Stimulated activated CD4-positive, alpha-beta T cell treated with anti-CD3 and anti-CD28 coated beads, TNF-alpha, amount 100 ng/mL, for 24 hours (primary cell): ENCODE measurements around the gene SERPINA10.
"Not testable (repeated sequence)": the region's sequence is repeated elsewhere in the genome, so short reads cannot be mapped to it uniquely, and the experiment has no call there.

Source experiments
- DNase-seq, 3 experiments: peaks; one replicate each; pipeline ENCODE4 v3.0.0-alpha.2; 2020; ENCODE audit warnings: low read depth in 3 of 3

SERPINA10 gene

DNA sequence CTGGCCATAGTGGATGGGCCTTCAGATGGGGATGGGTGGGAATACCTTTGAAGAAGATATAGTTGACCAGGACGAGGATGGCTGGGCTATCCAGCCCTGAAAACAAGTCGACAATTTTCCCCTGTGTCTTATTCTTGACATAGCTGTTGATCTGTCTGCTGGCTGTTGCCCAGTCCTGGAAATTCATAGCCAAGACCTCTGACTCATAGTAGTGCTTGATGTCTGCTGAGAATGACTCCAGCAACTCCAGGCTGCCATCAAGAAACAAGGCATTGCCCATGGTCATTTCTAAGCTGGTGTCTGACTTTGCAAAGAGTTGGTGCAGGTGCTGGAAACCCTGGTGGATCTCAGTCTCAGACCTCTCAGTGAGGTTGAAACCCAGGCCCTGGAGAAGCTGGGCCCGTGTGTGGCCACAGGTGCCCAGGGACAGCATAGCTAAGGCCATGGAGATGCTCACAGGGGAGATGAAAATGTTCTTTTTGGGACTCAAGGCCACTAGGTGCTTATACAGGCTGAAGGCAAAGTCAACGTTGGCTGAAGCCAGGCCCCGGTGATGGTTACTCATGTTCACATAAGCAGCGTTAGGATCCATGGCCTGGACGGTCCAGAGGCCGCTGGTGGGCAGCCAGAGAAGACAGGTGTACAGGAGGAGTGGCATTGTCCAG is 21.1 kb upstream of the SERPINA10 start:
- no peak for DNase-seq

DNA sequence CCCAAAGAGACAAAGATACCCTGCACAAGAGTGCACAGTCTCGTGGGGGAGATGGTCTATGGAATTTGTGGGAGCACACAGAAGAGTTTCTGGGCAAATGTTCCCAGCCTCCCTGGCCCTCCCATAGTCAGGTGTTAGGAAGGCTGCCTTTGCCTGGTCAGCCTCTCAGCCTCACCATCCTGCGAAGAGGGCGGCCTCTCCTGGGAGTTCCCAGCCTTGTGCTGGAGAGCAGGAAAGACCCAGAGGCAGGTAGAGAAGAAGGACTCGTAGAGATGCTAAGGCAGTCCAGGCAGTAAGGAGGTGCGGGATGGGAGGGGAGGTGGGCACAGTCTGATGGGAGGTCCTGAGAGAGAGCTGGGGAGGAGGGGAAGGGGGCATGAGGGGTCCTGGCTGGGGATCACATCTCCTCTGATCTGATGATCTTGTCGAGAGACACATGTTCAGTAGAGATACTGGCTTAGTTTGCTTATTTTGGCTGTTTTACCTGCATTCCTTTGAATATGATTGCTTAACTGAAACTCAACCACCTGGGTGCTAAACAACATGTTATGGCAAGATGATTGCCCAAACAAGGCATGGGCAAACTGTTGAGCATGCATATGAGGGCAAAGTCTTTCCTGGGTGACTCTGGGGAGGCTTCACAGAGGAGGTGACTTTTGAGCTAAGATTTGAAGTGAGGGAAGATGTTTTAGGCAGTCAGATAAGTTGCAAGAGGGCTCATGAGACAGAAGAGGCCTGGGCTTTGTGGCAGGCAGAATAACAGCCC is 19.6 kb upstream of the SERPINA10 start:
- DNase-seq: no peak

DNA sequence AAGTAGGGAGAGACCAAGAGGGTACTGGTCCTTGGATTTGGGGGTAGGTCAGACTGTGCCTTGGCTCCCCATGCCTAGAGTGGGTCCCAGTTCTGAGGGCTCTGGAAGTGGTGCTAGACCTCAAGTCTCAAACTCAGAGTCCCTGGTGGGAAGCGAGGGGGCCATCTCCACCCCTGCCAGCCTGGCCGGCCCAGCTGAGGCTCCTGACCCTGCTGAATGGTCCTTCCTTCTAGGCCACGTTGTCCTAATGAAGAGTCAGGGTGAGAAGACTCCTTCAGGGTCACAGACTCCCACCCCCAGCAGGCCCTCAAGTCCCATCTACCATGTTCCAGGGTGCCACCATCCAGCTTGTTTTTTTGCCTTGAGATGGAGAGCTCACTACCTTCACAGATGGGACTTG is 17.2 kb upstream of the SERPINA10 start:
- no peak for DNase-seq

DNA sequence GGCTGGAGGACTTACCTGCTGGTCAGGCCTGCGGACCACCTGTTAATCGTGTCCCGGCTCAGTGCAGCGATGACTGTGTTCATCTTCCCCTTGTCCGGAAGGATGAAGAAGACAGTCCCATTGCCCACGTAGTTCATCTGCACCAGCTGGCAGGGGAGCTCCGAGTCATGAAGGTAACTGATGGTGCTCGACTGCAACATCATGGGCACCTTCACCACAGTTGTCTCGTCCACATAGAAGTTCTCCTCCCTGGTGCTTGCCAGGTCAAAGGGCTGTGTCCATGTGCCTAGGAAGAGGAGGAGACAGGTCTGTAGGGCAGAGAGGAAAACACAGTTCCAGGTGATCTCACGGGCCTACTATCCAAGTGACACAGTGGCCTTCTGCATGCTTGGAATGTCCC is 16.7 kb upstream of the SERPINA10 start:
- DNase-seq: no peak

DNA sequence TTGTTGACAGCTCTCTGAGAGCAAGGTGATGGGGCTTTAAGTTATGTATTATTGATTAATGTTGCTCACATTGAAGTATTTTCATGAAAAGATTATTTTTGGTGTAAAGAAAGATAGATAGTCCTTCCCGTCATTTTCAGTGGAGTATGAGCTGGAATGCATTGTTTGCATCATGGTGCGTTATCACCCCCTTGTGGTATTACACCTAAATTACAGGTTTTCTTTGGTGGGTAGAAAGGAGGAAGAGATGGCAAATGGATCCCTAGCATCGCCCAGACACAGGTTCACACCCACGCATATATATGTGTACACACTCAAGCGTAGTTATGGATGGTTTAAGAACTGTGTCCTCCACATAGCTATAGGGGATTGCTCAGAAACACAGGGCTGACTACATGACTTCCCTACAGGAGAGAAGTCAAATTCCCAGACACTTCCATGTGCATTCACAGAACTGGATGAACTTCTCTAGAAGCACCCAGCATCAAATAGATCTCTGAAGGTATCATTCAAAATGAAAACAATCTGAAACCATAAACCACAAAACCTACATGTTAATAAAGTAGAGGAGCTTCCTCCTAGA is 14.4 kb upstream of the SERPINA10 start:
- DNase-seq: no peak

DNA sequence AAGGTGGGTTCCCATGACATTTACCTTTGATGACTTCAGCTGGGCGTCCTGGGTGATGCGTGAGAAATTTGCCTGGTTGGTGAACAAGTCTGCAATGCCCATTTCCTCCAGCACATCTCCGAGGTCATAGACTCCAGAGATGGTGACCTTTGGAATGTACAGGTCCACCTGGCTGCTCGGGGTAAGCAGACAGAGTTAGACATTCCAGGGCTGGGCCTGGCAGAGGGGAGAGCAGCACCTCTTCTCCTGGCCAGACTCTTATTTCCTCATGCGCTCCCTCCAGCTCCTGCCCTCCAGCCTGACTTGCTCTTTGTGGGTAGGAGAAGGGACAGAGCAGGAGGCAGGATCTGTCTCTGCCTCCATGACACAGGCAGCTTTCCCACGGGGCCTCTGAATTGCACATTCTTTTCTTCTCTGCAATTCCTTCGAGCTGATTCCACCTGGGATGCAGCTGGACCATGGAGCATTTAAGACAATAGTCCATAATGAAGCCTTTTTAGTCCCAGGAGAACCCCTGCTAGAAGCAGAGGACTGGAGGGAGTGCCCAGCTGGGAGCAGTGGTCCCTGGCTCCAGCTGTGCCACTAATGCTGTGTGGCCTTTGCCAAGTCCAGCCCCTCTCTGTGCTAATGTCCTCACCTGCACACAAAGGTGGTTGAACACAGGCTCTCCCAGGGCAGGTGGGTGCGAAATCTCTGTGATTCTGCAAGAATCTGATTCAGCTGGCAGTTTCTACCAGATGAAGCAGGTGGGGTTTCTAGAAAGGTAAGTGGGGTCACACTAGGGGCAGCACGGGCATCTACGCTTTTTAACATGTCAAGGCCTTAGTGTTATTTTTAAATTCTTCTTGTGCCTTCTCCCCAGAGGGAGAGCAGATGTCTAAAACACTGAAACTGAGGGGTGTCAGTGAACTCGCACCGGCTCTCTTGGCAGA is 13.2 kb upstream of the SERPINA10 start:
- no peak for DNase-seq

DNA sequence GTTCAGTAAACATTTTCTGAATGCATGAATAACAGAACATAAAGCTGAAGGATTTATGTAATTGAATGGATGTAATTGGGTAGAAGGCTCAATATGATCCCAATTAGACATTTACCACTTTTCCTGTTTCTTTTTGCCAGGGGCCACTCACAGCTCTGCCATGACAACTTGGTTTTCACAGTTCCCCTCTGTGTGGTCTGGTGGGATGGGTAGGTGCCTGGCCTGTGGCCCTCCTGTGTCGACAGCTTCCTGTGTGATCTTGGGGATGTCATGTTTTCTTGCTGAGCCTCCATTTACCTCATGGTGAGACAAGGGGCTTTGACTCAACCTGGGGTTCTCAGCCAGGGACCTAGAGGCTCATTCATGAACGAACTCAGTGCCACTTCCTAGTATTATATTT is 12.6 kb upstream of the SERPINA10 start:
- no peak for DNase-seq

DNA sequence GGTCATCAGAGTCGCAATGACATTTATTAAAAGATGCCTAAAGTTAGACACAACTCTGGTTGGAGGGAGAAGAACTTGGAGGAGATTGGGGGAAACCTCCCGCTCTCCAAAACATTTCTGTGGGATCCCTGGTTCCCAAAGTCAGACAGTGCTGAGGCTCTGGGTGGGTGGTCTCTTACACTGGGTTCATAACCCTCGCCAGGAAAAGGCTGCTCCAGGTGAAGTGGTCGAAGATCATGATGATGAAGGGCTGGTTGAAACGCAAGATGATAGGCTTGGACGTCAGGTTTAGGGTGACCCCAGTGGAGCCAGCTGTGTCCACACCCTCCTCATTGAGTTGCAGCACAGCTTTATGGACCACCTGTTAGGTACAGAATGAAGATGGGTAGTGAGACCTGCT is 11.2 kb upstream of the SERPINA10 start:
- DNase-seq: no peak

DNA sequence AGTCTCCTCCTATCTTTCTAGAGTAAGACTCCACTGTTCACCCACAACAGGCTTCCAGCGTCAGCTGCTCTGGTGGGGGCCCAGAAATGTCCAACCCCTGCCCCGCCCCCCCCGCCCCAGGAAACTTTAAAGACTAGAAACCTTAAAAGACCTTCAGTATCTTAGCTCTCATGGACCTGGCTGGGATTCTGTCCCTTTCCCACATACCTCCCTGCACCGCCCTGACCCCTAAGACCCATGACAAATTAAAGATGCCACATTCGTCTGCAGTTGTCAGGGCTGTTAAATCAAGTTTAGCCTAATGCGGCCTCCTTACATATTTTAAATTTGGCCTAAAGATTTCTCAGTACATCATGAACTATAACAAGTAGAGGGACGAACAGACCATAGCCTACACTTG is 10.0 kb upstream of the SERPINA10 start:
- DNase-seq: no peak

DNA sequence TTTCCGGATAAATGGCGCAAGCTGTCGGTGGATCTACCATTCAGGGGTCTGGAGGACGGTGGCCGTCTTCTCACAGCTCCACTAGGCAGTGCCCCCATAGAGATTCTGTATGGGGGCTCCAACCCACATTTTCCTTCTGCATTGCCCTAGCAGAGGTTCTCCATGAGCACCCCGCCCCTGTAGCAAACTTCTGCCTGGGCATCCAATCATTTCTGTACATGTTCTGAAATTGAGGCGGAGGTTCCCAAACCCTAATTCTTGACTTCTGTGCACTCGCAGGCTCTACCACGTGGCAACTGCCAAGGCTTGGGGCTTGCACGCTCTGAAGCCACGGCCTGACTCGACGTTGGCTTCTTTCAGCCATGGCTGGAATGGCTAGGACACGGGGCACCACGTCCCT is 5.1 kb upstream of the SERPINA10 start:
- no peak for DNase-seq

DNA sequence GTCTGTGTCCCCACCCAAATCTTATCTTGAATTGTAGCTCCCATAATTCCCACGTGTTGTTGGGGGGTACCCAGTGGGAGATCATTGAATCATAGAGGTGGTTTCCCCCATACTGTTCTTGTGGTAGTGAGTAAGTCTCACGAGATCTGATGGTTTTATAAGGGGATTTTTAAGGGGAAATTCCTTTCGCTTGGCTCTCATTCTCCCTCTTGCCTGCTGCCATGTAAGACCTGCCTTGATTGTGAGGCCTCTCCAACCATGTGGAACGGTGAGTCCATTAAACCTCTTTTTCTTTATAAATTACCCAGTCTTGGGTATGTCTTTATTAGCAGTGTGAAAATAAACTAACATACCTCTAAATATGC is 3.1 kb upstream of the SERPINA10 start:
- not testable (repeated sequence) for DNase-seq

DNA sequence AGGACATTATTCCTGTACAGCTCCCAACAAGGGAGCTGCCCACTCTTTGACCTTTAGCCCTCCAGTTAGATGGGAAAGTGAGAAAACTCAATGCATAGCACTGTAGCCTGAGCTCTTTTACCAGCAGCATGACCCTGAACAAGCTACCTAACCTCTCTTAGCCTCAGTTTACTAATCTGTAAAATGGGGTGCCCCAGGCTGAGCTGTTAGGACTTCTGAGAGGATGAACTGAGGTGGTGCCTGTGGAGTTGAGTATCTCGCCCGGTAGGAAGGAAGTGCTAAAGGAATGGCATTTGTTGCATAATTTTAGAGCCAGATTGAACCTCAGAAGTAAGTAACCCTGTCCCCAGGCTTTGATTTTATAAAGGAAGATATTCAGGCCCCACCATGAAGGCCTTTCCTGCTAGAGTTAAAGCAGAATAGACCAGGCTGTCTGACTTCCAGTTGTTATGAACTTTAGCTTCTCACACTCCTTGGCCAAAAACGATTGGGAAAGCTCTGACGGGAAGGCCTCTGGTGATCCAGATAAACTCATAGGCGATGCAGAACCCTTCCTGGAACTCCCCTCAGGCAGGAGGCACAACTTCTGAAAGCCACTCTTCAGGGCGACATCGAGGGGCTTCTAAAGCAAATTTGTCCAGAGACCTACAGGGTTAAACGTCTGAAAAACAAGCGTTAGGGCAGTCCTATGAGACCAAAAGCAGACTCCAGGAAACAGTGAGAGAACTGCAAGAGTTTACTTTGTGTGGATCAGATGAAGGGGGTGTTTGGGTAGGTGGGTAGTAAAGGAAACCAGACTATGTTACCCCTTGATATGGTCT is 2.5 kb upstream of the SERPINA10 start:
- no peak for DNase-seq

DNA sequence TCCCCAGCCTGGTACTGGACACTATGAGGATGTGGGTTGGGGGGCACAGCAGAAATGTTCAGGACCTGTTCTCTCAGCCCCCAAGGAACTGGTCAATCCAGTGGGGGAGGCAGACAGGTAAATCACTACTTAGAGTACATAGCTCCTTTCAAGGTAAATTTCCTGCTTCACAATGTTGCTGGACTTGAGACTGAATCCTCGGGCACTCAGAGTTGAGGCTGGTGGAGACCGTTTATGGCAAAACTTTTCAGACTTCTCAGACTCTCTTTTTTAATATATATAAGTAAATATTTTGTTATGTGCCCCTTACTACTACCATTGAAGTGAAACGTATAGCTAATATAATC is 483 bp upstream of the SERPINA10 start:
- no peak for DNase-seq

DNA sequence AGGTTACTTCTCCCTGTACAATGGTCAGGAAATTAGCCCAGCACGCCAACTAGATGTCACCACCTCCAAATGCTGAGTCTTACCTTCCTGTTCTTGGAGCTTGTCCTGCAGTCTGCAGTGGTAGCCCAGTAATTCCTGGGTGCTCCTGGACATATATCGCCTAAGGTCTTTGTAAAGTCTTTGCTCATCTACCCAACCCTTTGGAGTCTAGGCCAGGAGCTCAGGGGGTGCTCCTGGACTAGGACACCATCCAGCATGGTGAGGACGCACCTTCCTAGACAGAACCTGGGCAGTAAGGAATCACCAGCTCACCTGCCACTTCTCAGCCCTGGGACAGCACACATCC is 569 bp downstream of the SERPINA10 start:
- no peak for DNase-seq

DNA sequence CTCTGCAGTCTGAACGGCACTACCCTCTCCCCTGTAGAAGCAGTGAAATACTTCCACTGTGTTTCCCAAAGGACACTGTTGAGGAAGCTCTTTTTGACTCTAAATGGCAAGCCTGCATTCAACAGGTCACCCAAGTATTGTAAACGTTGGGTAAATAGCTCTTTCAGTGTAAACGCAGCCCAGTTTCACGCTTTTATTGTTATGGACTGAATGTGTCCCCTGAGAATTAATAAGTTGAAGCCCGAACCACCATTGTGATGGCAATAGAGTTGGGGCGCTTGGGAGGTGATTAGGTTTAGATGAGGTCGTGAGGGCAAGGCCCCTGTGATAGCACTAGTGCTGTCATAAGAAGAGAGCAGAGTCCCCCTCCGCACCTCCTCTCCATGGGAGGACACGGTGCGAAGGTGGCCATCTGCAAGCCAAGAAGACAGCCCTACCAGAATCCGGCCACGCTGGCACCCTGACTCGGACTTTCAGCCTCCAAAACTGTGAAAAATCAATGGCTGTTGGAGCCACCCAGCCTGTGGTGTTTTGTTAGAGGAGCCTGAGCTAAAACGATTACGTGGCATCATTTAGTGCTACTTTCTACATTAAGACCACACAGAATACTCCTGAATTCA is 1.1 kb downstream of the SERPINA10 start:
- no peak for DNase-seq

DNA sequence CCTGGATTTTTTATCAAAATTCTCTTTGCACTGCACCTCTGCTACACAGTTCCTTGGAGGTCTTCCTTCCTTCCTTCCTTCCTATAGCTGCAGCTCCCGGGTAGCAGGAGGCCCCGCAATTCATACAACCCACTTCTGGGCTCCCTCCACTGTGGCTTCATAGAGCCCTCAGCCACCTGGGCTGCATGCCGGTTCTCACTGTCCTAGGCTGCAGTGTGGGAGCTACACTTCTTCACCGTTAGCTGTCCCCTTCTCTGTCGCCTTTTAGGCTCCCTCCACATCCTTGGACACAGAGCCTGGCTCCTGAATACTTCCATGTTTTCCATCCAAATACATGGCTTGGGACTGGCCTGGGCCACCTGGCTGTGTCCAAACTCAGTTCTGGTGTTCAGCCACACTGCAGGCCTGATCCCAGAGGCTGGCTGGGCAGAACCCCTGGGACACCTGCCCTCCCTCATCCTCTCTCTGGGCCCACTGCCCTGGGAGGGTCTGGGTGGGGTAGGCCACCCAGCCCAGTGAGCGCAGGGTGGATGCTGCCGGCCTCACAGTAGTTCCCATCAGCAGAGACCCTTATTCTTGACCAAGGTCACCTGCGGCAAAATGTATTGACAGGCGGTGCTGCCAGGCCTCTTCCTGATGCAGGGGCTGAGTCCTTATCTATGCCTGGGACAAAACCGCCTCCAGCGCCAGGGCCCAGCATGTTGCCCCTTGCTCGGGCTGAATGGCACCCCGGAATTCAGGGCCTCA is 1.7 kb downstream of the SERPINA10 start:
- no peak for DNase-seq

DNA sequence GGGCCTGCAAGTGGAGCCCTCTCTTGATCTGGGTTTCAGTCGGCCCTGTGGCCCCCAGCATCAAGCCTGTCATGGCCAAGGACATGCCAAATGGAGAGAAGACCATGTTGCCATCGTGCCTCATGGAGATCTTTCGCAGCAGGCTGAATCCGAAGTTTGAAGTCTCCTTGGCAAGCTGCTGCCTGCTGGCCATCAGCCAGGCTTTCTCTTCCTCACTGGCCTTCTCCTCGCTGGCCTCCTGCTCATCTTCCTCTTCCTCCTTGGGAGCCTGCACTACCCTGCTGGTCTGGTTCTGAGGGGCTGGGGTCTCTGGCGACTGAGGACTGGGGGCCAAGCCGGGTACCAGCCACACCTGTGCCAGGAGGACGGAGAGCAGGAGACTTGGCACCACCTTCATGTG is 2.9 kb downstream of the SERPINA10 start:
- no peak for DNase-seq

DNA sequence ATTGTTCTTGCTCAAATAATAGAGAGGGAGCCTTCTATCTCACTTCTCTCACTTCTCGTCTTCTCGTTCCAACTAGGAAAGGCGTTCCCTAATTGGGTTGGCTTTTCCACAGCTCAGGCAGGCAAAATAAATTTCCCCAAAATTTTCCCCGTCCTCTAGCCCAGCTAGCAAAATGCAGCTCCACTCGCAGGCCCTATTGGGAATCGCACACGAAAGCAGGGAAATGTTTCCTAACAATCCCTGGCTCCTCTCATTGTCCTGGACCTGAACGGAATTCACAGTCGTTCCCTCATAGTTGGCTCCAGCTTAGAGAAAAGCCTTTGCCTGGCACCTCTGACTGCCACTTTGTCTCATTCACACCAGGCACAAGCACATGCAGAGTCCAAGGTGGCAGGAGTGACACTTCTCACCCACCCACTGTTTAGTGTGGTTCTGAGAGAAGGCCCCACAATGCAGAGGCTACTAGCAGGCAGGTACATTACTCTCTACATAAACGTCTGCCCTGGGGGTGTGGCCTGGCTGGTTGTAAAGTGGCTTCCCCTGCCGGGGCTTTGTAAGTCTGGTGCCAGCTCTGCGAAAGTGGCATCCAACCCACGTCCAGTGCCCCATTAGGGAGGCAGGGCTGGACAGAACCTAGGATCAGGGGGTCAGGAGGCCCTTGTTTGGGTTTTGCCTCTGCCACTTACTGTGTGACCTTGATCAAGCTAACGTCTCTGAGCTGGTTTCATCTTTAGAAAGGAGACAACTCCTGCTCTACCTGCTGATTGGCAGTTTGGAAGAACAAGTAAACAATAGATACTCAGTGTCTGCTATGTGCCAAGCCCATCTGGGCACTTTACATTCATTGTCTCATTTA is 4.2 kb downstream of the SERPINA10 start:
- DNase-seq: no peak

DNA sequence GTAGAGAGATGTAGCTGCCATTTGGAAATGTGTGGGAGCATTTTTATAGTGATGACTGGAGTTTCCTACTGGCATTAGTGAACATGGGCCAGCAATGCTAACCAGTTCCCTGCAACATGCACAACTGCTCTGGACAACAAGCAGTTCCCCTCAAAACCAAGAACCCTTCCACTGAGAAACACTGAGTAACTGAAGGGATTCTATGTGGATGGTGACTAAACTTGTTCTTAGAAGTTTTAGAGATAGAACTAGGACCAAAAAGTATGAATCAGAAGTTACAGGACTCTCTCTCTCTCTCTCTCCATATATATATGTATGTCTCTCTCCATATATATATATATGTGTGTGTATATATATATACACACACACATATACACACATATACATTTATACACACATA is 7.9 kb downstream of the SERPINA10 start:
- DNase-seq: no peak
